ENCODE measurements around the gene HOXC11.

GRCh38 chr12:53948650-53949593, 24.0 kb upstream of the HOXC11 start:
- TF ChIP-seq CTCF (conservative IDR thresholded peaks at IDR 0.05) (no peak), EZH2 (IDR thresholded peaks at IDR 0.05; ENCODE audit: low read depth) (no peak)
